Psoas muscle (tissue), 8 donors: ENCODE data around the gene IL17C. TPM values are rescaled to one million over a fixed set of nuclear protein-coding genes. Genes with fewer than 3 reads are reported as not detected.

Source experiments
- ATAC-seq, 4 donors: fragments of 200-7000 bp; cut with Tn5 transposase; one replicate each; pipeline ENCODE4 v1.9.1; 2020; ENCODE audit warnings: moderate library complexity in 3 of 4, mild to moderate bottlenecking in 2 of 4
- DNase-seq, 2 donors: peaks; one replicate each; pipeline ENCODE4 v3.0.0-alpha.2; 2020
- H3K27ac ChIP-seq: fragments of 200-600 bp; one replicate; pipeline ENCODE4 v1.8.0; 2022
- H3K27me3 ChIP-seq, 3 donors: fragments of 200-600 bp in 1 of 3; one replicate each; pipeline versions ENCODE4 v1.6.1 to v1.8.0; 2013 to 2022; ENCODE audit warnings: low read length in 2 of 3, mild to moderate bottlenecking in 2 of 3, moderate library complexity in 1 of 3; ENCODE audit not compliant: insufficient read depth in 3 of 3
- H3K36me3 ChIP-seq, 2 donors: fragments of 200-600 bp in 1 of 2; one replicate each; pipeline versions ENCODE4 v1.6.1 to v1.8.0; 2013 to 2022; ENCODE audit warnings: low read depth in 1 of 2, mild to moderate bottlenecking in 1 of 2, moderate library complexity in 1 of 2; ENCODE audit not compliant: insufficient read depth in 1 of 2
- H3K4me1 ChIP-seq: fragments of 200-600 bp; one replicate; pipeline ENCODE4 v1.8.0; 2022
- H3K4me3 ChIP-seq: fragments of 200-600 bp; one replicate; pipeline ENCODE4 v1.8.0; 2022; ENCODE audit warnings: mild to moderate bottlenecking
- H3K9me3 ChIP-seq: fragments of 200-600 bp; one replicate; pipeline ENCODE4 v1.8.0; 2022
- WGBS, 3 donors: extraction: QIAGEN DNeasy Blood & Tissue Kit; methylation state at CpG; one replicate each; pipeline versions ENCODE4 v1.1.6 to v1.1.7; 2013; 5-methylcytosine and 5-hydroxymethylcytosine counted together
- intact Hi-C, 2 donors: fragments of 100-400 bp; cut with DNase I; formaldehyde crosslinking; loops; one replicate each; pipeline versions ENCODE4 v1.11.0 to v1.14.2; 2022
- polyA plus RNA-seq, 3 donors: library from polyadenylated mRNA; stranded (reverse); fragments of 200-250 nt; gene quantifications; one replicate each; pipeline ENCODE4 v1.2.3, GENCODE V29; 2013
- total RNA-seq, 4 donors: library from RNA; stranded (reverse); fragmentation: NEBNext Ultra II Directional in 2 of 4; extraction: Animal tissue kit (Norgen Biotek cat#: 25700) in 2 of 4; gene quantifications; one replicate each; pipeline versions ENCODE4 v1.2.1 to v1.2.4, GENCODE V29; 2021 to 2023
- TF ChIP-seq, protein P1 (sequence below): fragments of 200-600 bp; IDR thresholded peaks from one replicate; pipeline ENCODE4 v1.8.0; 2022; ENCODE audit warnings: antibody characterized with exemption
- donor health status: healthy with polysubstance abuse.
- donor health status: DM: no; HTN: no; CAD: no; lungs with moderate emphysema.
- donor health status: Bipolar disorder and iron deficiency.
- donor health status: healthy.
- donor health status: DM: yes; HTN: yes; CAD: no.
- donor health status: DM: no; HTN: no; CAD: no.
- donor health status: DM: no; HTN: no; CAD: no.
- donor health status: DM: yes; HTN: yes; CAD: no.

The IL17C gene
- total and polyA plus RNA-seq, 7 donors: not detected

DNA sequence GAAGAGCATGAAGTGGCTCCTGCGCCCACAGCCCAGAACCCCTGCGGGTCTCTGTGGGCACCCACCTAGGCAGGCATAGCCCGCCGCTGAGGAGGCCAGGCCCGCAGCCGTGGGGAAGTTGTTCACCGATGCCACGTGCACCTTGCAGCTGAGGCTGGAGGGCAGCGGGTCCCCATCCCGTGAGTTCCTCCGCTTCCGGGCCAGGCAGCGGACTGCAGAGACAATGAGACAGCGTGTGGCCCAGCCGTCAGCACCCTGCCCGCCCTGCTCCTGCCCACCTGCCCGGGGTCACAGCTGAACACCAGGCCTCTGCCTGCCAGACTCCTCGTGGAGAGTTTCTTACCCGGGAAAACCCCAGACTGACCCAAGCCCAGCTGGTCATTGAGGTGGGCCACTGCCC is 19.0 kb downstream of the IL17C start:
- DNase-seq: no peak
- TF ChIP-seq, protein P1, sequence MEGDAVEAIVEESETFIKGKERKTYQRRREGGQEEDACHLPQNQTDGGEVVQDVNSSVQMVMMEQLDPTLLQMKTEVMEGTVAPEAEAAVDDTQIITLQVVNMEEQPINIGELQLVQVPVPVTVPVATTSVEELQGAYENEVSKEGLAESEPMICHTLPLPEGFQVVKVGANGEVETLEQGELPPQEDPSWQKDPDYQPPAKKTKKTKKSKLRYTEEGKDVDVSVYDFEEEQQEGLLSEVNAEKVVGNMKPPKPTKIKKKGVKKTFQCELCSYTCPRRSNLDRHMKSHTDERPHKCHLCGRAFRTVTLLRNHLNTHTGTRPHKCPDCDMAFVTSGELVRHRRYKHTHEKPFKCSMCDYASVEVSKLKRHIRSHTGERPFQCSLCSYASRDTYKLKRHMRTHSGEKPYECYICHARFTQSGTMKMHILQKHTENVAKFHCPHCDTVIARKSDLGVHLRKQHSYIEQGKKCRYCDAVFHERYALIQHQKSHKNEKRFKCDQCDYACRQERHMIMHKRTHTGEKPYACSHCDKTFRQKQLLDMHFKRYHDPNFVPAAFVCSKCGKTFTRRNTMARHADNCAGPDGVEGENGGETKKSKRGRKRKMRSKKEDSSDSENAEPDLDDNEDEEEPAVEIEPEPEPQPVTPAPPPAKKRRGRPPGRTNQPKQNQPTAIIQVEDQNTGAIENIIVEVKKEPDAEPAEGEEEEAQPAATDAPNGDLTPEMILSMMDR: no peak
- intact Hi-C loops: no loop called here
- H3K4me3 ChIP-seq: no peak overlapping the region
- peaks cover 0 to 33% of the 10 kb centered on the region in 2 donors for H3K36me3 ChIP-seq
- H3K27ac ChIP-seq: no peak overlapping the region
- 89 to 91% (median 90%) methylated on average over 18 to 19 of the region's 19 CpGs for WGBS, 3 donors
- H3K9me3 ChIP-seq: no peaks in the 10 kb centered on the region
- no peak for ATAC-seq
- no peaks in the 10 kb centered on the region for H3K27me3 ChIP-seq
- H3K4me1 ChIP-seq: peaks cover 5% of the 10 kb centered on the region

DNA sequence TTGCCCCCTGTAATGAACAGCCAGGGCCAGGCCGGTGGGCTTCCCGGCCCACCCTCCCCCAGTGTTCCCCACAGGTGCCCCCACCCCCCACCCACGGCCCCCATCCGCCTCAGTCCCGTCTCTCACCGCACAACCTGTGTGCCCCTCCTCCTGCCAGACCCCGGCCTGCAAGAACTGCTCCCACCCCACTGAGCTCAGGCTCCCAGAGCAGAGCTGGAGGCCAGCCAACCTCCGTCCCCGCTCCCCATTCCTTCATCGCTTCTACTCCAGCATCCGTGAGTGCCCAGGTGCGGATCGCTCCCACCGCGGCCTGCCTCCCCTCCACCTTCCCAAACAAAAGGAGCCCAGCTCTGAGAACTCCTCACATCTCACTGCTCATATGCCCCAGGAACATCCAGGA is 20.3 kb downstream of the IL17C start:
- ATAC-seq (no peak), DNase-seq (no peak)
- no peaks in the 10 kb centered on the region for H3K27me3 ChIP-seq
- 87 to 93% (median 93%) methylated on average over 13 to 15 of the region's 15 CpGs for WGBS, 3 donors
- H3K4me3 ChIP-seq: no peak overlapping the region
- peaks cover 0 to 24% of the 10 kb centered on the region in 2 donors for H3K36me3 ChIP-seq
- H3K9me3 ChIP-seq: no peaks in the 10 kb centered on the region
- peaks cover 6% of the 10 kb centered on the region for H3K4me1 ChIP-seq
- TF ChIP-seq, protein P1: no peak
- intact Hi-C loops: no loop called here
- no peak overlapping the region for H3K27ac ChIP-seq

- ATAC-seq (no peak), DNase-seq (no peak)
- 91 to 94% (median 92%) methylated on average over 25 of the region's 25 CpGs for WGBS, 3 donors
- Histone ChIP-seq H3K4me3 (no peak overlapping the region), H3K27ac (no peak overlapping the region), H3K36me3 (peaks cover 0 to 20% of the 10 kb centered on the region in 2 donors), H3K4me1 (peaks cover 6% of the 10 kb centered on the region), H3K9me3 (no peaks in the 10 kb centered on the region), H3K27me3 (no peaks in the 10 kb centered on the region)
- TF ChIP-seq, protein P1: no peak
- intact Hi-C loops: no loop called here
These were observed 20.8 kb downstream of the IL17C start for GRCh38 chr16:88659160-88659559.

- Histone ChIP-seq H3K4me3 (no peak overlapping the region), H3K36me3 (peaks cover 0 to 5% of the 10 kb centered on the region in 2 donors), H3K27me3 (no peaks in the 10 kb centered on the region), H3K9me3 (no peaks in the 10 kb centered on the region), H3K27ac (no peak overlapping the region), H3K4me1 (peaks cover 17% of the 10 kb centered on the region)
- WGBS, 3 donors: 74 to 83% (median 74%) methylated on average over 10 of the region's 10 CpGs
- intact Hi-C loops: loop anchor here in 1 of 2 donors (5.0 kb wide), 1 partner anchor 46 kb away; the partner anchor contains the start of genes CTU2 and RNF166
- DNase-seq (no peak), ATAC-seq (no peak)
- TF ChIP-seq, protein P1: no peak
These were observed 23.1 kb downstream of the IL17C start for GRCh38 chr16:88661468-88661867.
